Measurements from ENCODE around the gene RSBN1.

GRCh38 chr1:113836534-113836933 lies 24.3 kb upstream of the RSBN1 start:
- no peak for TF ChIP-seq POLR2AphosphoS5 (IDR thresholded peaks at IDR 0.05; ENCODE audit: borderline replicate concordance, low read depth, low read length)
- no peak for TF ChIP-seq EZH2 (IDR thresholded peaks at IDR 0.05)
